Measurements from ENCODE around the gene UMAD1.

GRCh38 chr7:7704867-7705266 is 64.3 kb downstream of the UMAD1 start:
- no peak for TF ChIP-seq POLR2A (IDR thresholded peaks at IDR 0.05; ENCODE audit: low read length)
- no peak for TF ChIP-seq GATA1 (IDR thresholded peaks at IDR 0.05; ENCODE audit: low read depth, low read length)
